RKO (cell line): ENCODE results near the gene FAM20A.

Experiments
- DNase-seq: peaks from one replicate; pipeline ENCODE4 v3.0.0-alpha.2; 2016; ENCODE audit warnings: low spot score

Gene FAM20A

GRCh38 chr17:68491381-68492231 lies 109.6 kb downstream of the FAM20A start:
- no peak for DNase-seq

DNA sequence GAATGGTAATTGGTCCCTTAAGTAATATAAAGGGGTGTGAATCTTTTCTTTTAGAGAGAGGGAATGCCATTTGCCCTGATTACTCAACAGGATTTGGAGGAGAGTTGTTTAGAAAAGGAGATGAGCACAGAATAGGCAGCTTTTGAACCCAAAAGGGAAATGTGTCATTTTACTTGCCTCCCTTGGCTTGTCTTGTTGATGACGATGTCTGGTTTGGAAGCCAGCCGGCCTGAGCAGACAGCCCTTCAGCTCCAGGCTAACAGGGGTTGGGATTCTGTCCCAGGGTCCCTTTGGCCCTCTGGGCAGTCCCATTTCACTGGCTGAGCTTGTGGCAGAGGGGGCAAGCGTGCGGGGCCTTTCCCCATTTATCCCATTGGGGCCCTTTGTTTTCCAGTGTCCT lies 111.2 kb downstream of the FAM20A start:
- DNase-seq = no peak
